HG03558 (cell line): Measurements from ENCODE around the gene MUS81.

Source experiments
- ATAC-seq: cut with Tn5 transposase; IDR thresholded peaks from one replicate; pipeline ENCODE4 v1.9.1; 2021; ENCODE audit warnings: moderate number of reproducible peaks; ENCODE audit not compliant: unreplicated experiment; ENCODE audit errors: extremely low read depth

The MUS81 gene

GRCh38 chr11:65870706-65871681 lies 10.8 kb downstream of the MUS81 start:
- no peak for ATAC-seq

- no peak for ATAC-seq
These were observed 11.7 kb downstream of the MUS81 start for GRCh38 chr11:65871811-65872548.

GRCh38 chr11:65872586-65873317 lies 12.5 kb downstream of the MUS81 start, which contains the start of gene EFEMP2:
TSS of gene EFEMP2 (minus strand) at chr11:65872800. CDS start at chr11:65872354, 446 bp downstream.
- no peak for ATAC-seq

GRCh38 chr11:65873318-65874156 lies 13.3 kb downstream of the MUS81 start:
- ATAC-seq, result peak; percentile 71

- no peak for ATAC-seq
These were observed 19.4 kb downstream of the MUS81 start, which contains the start of gene CTSW for GRCh38 chr11:65879617-65880016. TSS of gene CTSW (plus strand) at chr11:65879837. CDS start at chr11:65879855, 18 bp downstream.

- no peak for ATAC-seq
These were observed 19.8 kb downstream of the MUS81 start for GRCh38 chr11:65880027-65880426.

GRCh38 chr11:65880844-65881421 lies 20.7 kb downstream of the MUS81 start:
- ATAC-seq, result no peak

GRCh38 chr11:65882120-65883057 lies 22.2 kb downstream of the MUS81 start:
- ATAC-seq, result no peak

GRCh38 chr11:65883058-65883761 lies 23.0 kb downstream of the MUS81 start:
- no peak for ATAC-seq

GRCh38 chr11:65883786-65884715 lies 23.8 kb downstream of the MUS81 start:
- no peak for ATAC-seq

GRCh38 chr11:65884716-65885092 lies 24.5 kb downstream of the MUS81 start:
- ATAC-seq, result no peak

GRCh38 chr11:65885231-65885630 lies 25.0 kb downstream of the MUS81 start:
- ATAC-seq, result no peak

GRCh38 chr11:65885808-65886536 lies 25.7 kb downstream of the MUS81 start:
- no peak for ATAC-seq

GRCh38 chr11:65886826-65887722 lies 26.8 kb downstream of the MUS81 start:
- ATAC-seq, result no peak

GRCh38 chr11:65887723-65888162 lies 27.5 kb downstream of the MUS81 start:
- ATAC-seq, result no peak
